DOHH2 (cell line): Measurements from ENCODE around the gene ZNF747.

Source experiments
- H3F3A ChIP-seq: fragments of 200-600 bp; sonication (generic), shearing (Covaris generic); 2 replicates; pipeline ENCODE4 v1.6.0; 2016; ENCODE audit warnings: antibody characterized with exemption, mild to moderate bottlenecking; ENCODE audit not compliant: control insufficient read depth, insufficient read depth
- H3K27ac ChIP-seq: fragments of 200-600 bp; sonication (generic); 2 replicates; pipeline ENCODE4 v1.5.1; 2014; ENCODE audit warnings: low read depth, mild to moderate bottlenecking, low read length, moderate library complexity
- H3K27me3 ChIP-seq: fragments of 200-600 bp; sonication (generic); 2 replicates; pipeline ENCODE4 v1.6.1; 2014; ENCODE audit warnings: mild to moderate bottlenecking, low read length, mixed read lengths; ENCODE audit not compliant: control insufficient read depth
- H3K36me3 ChIP-seq: fragments of 200-600 bp; sonication (generic); 2 replicates; pipeline ENCODE4 v1.6.1; 2014; ENCODE audit warnings: mild to moderate bottlenecking, low read length, moderate library complexity, mixed read lengths; ENCODE audit not compliant: control insufficient read depth
- H3K4me1 ChIP-seq: fragments of 200-600 bp; sonication (generic); 2 replicates; pipeline ENCODE4 v1.6.1; 2014; ENCODE audit warnings: mild to moderate bottlenecking, low read length, mixed read lengths; ENCODE audit not compliant: control insufficient read depth
- H3K4me2 ChIP-seq: fragments of 200-600 bp; sonication (generic); 2 replicates; pipeline ENCODE4 v1.6.0; 2014; ENCODE audit warnings: mild to moderate bottlenecking, low read length, moderate library complexity
- H3K4me3 ChIP-seq: fragments of 200-600 bp; sonication (generic); 2 replicates; pipeline ENCODE4 v1.5.1; 2014; ENCODE audit warnings: mild to moderate bottlenecking, low read length, mixed read lengths
- H3K79me2 ChIP-seq: fragments of 200-600 bp; sonication (generic); 2 replicates; pipeline ENCODE4 v1.6.1; 2014; ENCODE audit warnings: mild to moderate bottlenecking, low read length, mixed read lengths; ENCODE audit not compliant: control insufficient read depth
- H3K9me2 ChIP-seq: fragments of 200-600 bp; sonication (generic); replicated peaks from 2 replicates; pipeline ENCODE4 v1.6.1; 2014; ENCODE audit warnings: mild to moderate bottlenecking, low read length, mixed read lengths; ENCODE audit not compliant: control insufficient read depth
- H3K9me3 ChIP-seq: fragments of 200-600 bp; sonication (generic); 2 replicates; pipeline ENCODE4 v1.6.1; 2014; ENCODE audit warnings: antibody characterized with exemption, low read length, mixed read lengths; ENCODE audit not compliant: control insufficient read depth, insufficient read depth
- H4K20me1 ChIP-seq: fragments of 200-600 bp; sonication (generic); 2 replicates; pipeline ENCODE4 v1.6.0; 2014; ENCODE audit warnings: low read depth, mild to moderate bottlenecking, antibody characterized with exemption, low read length, moderate library complexity; ENCODE audit not compliant: control insufficient read depth, insufficient read depth
- EZH2phosphoT487 ChIP-seq: fragments of 200-600 bp; sonication (generic); IDR thresholded peaks from 2 replicates; pipeline ENCODE4 v1.6.1; 2017; ENCODE audit warnings: borderline replicate concordance, mild to moderate bottlenecking, antibody characterized with exemption, low read length, moderate library complexity, mixed read lengths
- TF ChIP-seq, protein P1 (sequence below): fragments of 200-600 bp; sonication (generic); IDR thresholded peaks from one replicate; pipeline ENCODE4 v1.5.1; 2014; ENCODE audit warnings: antibody characterized with exemption, mild to moderate bottlenecking, low read depth, low read length; ENCODE audit not compliant: poor library complexity, severe bottlenecking

ZNF747 gene

DNA sequence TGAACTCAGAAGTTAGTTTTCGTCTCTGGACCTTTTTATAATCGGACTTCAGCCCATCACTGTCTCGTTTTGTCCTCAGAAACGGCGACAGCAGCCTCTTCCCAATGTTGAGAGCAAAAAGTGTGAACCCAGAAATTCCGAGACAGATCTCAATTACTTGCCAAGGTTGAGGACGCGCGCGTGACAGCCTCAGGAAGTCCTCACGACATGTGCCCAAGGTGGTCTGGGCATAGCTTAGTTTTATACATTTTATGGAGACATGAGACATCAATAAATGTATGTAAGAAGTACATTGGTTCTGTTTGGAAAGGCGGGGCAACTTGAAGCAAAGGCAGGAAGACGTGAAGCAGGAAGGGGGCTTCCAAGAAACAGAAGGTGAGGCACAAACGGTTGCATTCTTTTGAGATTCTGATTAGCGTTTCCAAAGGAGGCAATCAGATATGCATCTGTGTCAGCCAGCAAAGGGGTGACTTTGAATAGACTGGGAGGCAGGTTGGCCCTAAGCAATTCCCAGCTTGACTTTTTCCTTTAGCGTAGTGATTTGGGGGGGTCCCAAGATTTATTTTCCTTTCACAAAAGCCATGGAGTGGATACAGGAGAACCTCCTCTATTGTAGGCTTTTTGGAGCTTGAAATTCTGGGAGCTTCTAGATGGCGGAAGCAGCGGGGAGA lies 583 bp upstream of the ZNF747 start:
- H3K79me2 ChIP-seq, result peaks cover 45% of the 10 kb centered on the region
- peak overlapping the region; percentile 94 for H3K4me2 ChIP-seq
- no peaks in the 10 kb centered on the region for H3K27me3 ChIP-seq
- TF ChIP-seq, protein P1, sequence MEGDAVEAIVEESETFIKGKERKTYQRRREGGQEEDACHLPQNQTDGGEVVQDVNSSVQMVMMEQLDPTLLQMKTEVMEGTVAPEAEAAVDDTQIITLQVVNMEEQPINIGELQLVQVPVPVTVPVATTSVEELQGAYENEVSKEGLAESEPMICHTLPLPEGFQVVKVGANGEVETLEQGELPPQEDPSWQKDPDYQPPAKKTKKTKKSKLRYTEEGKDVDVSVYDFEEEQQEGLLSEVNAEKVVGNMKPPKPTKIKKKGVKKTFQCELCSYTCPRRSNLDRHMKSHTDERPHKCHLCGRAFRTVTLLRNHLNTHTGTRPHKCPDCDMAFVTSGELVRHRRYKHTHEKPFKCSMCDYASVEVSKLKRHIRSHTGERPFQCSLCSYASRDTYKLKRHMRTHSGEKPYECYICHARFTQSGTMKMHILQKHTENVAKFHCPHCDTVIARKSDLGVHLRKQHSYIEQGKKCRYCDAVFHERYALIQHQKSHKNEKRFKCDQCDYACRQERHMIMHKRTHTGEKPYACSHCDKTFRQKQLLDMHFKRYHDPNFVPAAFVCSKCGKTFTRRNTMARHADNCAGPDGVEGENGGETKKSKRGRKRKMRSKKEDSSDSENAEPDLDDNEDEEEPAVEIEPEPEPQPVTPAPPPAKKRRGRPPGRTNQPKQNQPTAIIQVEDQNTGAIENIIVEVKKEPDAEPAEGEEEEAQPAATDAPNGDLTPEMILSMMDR, result no peak
- no peak for TF ChIP-seq EZH2phosphoT487
- peak overlapping the region; percentile 93 for H3K4me3 ChIP-seq
- 0 out of 2 replicates have a peak, but pooled peaks cover 2% of the 10 kb centered on the region for H3F3A ChIP-seq
- no peaks in the 10 kb centered on the region for H4K20me1 ChIP-seq
- no peaks in the 10 kb centered on the region for H3K9me2 ChIP-seq
- H3K36me3 ChIP-seq, result peaks cover 32% of the 10 kb centered on the region
- peaks cover 34% of the 10 kb centered on the region for H3K4me1 ChIP-seq
- no peaks in the 10 kb centered on the region for H3K9me3 ChIP-seq
- peak overlapping the region; percentile 85 for H3K27ac ChIP-seq

DNA sequence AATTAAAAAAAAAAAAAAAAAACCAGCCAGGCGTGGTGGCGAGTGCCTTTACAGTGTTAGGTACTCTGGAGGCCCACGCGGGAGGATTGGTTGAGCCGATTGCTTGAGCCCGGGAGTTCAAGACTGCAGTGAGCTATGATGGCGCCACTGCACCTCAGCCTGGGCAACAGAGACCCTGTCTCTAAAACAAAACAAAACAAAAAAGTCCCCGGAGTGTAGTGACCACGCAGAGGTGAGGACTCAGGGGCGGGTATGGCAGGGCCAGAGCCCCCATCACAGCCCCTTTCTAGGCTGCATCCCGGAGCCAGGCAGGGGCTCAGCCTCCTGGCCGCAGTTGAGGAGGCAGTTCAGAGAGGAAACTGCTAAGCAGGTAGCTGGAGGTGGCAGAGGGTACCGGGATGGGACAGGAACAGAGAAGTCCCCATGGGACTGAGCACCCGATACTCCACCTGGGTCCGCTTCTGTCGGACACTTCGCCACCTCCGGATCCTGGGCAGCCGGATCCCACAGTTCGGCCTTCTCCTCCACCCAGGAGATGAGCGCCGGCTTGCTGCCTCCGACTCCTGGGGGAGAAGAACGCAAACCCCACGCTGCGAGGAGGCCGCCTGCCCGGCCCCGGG lies 800 bp downstream of the ZNF747 start:
- Histone ChIP-seq H3K36me3 (peaks cover 25% of the 10 kb centered on the region), H3K4me1 (peaks cover 31% of the 10 kb centered on the region), H3K4me3 (peak overlapping the region; percentile 93), H3K9me3 (no peaks in the 10 kb centered on the region), H3K9me2 (no peaks in the 10 kb centered on the region), H3K27me3 (no peaks in the 10 kb centered on the region), H3K4me2 (peak overlapping the region; percentile 94), H3F3A (0 out of 2 replicates have a peak, but pooled peaks cover 2% of the 10 kb centered on the region), H3K27ac (peak overlapping the region; percentile 85), H4K20me1 (no peaks in the 10 kb centered on the region), H3K79me2 (peaks cover 45% of the 10 kb centered on the region)
- TF ChIP-seq, protein P1, result no peak
- no peak for TF ChIP-seq EZH2phosphoT487

DNA sequence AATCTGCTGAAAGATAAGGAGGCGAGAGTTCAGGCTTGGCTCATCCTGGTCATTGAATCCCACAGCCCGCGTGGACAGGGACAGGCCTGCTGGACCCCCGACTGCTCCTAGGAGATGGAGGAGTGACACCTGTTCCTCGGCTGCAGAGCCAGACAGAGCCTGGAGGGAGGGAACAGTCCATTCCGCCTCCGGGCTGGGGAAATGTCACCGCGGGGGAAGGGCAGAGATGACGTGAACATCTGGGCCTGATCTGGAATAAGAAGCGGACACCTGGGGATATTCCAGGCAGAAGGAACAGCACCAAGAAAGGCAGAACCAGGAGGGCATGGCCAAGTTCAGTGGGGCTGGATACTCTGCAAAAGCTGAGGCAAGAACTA lies 1.5 kb downstream of the ZNF747 start:
- Histone ChIP-seq H3F3A (peaks cover 2% of the 10 kb centered on the region; the same call in 1 of the 2 replicates), H3K9me3 (no peaks in the 10 kb centered on the region), H3K27ac (no peak overlapping the region), H3K79me2 (peaks cover 49% of the 10 kb centered on the region), H3K4me2 (peak overlapping the region; percentile 94), H4K20me1 (no peaks in the 10 kb centered on the region), H3K9me2 (no peaks in the 10 kb centered on the region), H3K36me3 (peaks cover 25% of the 10 kb centered on the region), H3K4me3 (peak overlapping the region; percentile 93), H3K27me3 (no peaks in the 10 kb centered on the region), H3K4me1 (peaks cover 38% of the 10 kb centered on the region)
- TF ChIP-seq, protein P1, result no peak
- TF ChIP-seq EZH2phosphoT487, result no peak
